ENCODE data around the gene OR51A7.
"Not testable (repeated sequence)": the region's sequence is repeated elsewhere in the genome, so short reads cannot be mapped to it uniquely, and the experiment has no call there.

GRCh38 chr11:4955613-4956012 is 52.0 kb downstream of the OR51A7 start, which contains the start of gene OR51A2:
- TF ChIP-seq CTCF, POLR2AphosphoS5, POLR2A (IDR thresholded peaks at IDR 0.05): not testable (repeated sequence)

Data from prostate gland (tissue), 2 donors.